Gastroesophageal sphincter (tissue), 3 donors: ENCODE measurements around the gene PUS1.

ENCODE experiments used
- POLR2A ChIP-seq, 2 donors: fragments of 450-650 bp; IDR thresholded peaks; one replicate each; pipeline ENCODE4 v1.6.1; 2017; ENCODE audit warnings: antibody characterized with exemption in 2 of 2, mild to moderate bottlenecking in 2 of 2, moderate library complexity in 1 of 2
- TF ChIP-seq, protein P1 (sequence below), 4 experiments: fragments of 200-600 bp in 2 of 4; fragments of 450-650 bp in 2 of 4; sonication (generic) in 1 of 4; IDR thresholded peaks; one replicate each; pipeline ENCODE4 v1.5.1; 2017 to 2019; ENCODE audit warnings: antibody characterized with exemption in 4 of 4, mild to moderate bottlenecking in 2 of 4, moderate library complexity in 2 of 4

DNA sequence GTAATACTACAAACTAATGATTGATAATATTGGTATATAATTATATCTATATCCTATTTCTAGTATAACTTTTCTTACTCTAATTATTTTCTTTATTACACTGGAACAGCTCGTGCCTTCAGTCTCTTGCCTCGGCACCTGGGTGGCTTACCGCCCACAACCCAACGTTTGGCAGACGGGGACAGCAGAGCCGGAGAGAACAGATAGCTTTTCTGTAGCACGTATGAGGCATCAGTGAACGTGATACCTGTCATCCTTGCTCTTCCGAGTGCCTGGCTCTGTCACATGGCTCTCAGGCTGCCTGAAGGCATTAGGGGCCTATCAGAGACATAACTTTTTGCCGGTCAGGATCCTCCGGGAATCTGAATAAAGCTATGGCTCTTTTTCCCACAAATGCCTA is 5.5 kb downstream of the PUS1 start:
- TF ChIP-seq POLR2A (IDR thresholded peaks at IDR 0.05), result no peak
- TF ChIP-seq, protein P1, sequence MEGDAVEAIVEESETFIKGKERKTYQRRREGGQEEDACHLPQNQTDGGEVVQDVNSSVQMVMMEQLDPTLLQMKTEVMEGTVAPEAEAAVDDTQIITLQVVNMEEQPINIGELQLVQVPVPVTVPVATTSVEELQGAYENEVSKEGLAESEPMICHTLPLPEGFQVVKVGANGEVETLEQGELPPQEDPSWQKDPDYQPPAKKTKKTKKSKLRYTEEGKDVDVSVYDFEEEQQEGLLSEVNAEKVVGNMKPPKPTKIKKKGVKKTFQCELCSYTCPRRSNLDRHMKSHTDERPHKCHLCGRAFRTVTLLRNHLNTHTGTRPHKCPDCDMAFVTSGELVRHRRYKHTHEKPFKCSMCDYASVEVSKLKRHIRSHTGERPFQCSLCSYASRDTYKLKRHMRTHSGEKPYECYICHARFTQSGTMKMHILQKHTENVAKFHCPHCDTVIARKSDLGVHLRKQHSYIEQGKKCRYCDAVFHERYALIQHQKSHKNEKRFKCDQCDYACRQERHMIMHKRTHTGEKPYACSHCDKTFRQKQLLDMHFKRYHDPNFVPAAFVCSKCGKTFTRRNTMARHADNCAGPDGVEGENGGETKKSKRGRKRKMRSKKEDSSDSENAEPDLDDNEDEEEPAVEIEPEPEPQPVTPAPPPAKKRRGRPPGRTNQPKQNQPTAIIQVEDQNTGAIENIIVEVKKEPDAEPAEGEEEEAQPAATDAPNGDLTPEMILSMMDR (IDR thresholded peaks at IDR 0.05), result no peak
